ENCODE results near the gene DNASE2B. TPM values are rescaled to one million over a fixed set of nuclear protein-coding genes. Genes with fewer than 3 reads are reported as not detected.

Gene DNASE2B
- total RNA-seq, 1 donor from 2014 or later, result 0.26 TPM

GRCh38 chr1:84352298-84353106, 45.8 kb upstream of the DNASE2B start:
- H3K4me1 Mint-ChIP-seq (ENCODE audit: low read depth), result peaks cover 3% of the 10 kb centered on the region
- peaks cover 15% of the 10 kb centered on the region for H3K36me3 Mint-ChIP-seq (ENCODE audit: insufficient read depth)
- H3K9me3 Mint-ChIP-seq (ENCODE audit: low read depth), result peaks cover 7% of the 10 kb centered on the region
- H3K4me3 Mint-ChIP-seq (ENCODE audit: low read depth), result no peak overlapping the region
- no peaks in the 10 kb centered on the region for H3K27me3 Mint-ChIP-seq
- H3K27ac Mint-ChIP-seq, result no peak overlapping the region
- DNase-seq (ENCODE audit: low spot score, unreplicated experiment), result no peak
- TF ChIP-seq, protein P1, sequence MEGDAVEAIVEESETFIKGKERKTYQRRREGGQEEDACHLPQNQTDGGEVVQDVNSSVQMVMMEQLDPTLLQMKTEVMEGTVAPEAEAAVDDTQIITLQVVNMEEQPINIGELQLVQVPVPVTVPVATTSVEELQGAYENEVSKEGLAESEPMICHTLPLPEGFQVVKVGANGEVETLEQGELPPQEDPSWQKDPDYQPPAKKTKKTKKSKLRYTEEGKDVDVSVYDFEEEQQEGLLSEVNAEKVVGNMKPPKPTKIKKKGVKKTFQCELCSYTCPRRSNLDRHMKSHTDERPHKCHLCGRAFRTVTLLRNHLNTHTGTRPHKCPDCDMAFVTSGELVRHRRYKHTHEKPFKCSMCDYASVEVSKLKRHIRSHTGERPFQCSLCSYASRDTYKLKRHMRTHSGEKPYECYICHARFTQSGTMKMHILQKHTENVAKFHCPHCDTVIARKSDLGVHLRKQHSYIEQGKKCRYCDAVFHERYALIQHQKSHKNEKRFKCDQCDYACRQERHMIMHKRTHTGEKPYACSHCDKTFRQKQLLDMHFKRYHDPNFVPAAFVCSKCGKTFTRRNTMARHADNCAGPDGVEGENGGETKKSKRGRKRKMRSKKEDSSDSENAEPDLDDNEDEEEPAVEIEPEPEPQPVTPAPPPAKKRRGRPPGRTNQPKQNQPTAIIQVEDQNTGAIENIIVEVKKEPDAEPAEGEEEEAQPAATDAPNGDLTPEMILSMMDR (IDR thresholded peaks at IDR 0.05; ENCODE audit: unreplicated experiment), result no peak

- H3K4me1 Mint-ChIP-seq (ENCODE audit: low read depth), result peaks cover 3% of the 10 kb centered on the region
- no peak overlapping the region for H3K27ac Mint-ChIP-seq
- H3K36me3 Mint-ChIP-seq (ENCODE audit: insufficient read depth), result peaks cover 17% of the 10 kb centered on the region
- no peak for DNase-seq (ENCODE audit: low spot score, unreplicated experiment)
- TF ChIP-seq, protein P1 (IDR thresholded peaks at IDR 0.05; ENCODE audit: unreplicated experiment), result no peak
- no peak overlapping the region for H3K4me3 Mint-ChIP-seq (ENCODE audit: low read depth)
- peaks cover 10% of the 10 kb centered on the region for H3K9me3 Mint-ChIP-seq (ENCODE audit: low read depth)
- H3K27me3 Mint-ChIP-seq, result no peaks in the 10 kb centered on the region
Measured at GRCh38 chr1:84353695-84354094, 44.6 kb upstream of the DNASE2B start.

- DNase-seq (ENCODE audit: low spot score, unreplicated experiment), result no peak
- Mint-ChIP-seq H3K4me3 (ENCODE audit: low read depth) (no peak overlapping the region), H3K27me3 (no peaks in the 10 kb centered on the region), H3K9me3 (ENCODE audit: low read depth) (peaks cover 10% of the 10 kb centered on the region), H3K27ac (no peak overlapping the region), H3K4me1 (ENCODE audit: low read depth) (peaks cover 3% of the 10 kb centered on the region), H3K36me3 (ENCODE audit: insufficient read depth) (peaks cover 14% of the 10 kb centered on the region)
- TF ChIP-seq, protein P1 (IDR thresholded peaks at IDR 0.05; ENCODE audit: unreplicated experiment), result no peak
Measured at GRCh38 chr1:84355556-84355955, 42.7 kb upstream of the DNASE2B start.

DNA sequence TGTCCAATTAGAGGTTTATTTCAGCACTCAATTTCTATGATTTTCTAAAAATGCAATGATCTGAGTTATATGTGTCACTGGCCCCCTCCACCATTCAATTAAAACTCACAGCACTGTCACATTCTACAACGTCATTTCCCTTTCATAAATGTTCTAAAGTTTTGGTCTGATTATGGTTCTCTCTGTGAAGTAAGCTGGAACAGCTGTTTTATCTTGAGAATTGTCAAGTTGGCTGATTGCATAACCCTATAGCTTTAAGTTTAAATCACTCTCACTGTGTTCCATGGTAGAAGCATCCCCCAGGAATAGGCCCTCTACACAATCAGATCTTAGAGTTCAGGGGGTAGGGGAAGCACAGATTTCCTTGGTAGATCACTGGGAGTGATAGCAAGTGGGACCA, 41.4 kb upstream of the DNASE2B start:
- Mint-ChIP-seq H3K27ac (no peak overlapping the region), H3K4me1 (ENCODE audit: low read depth) (peaks cover 3% of the 10 kb centered on the region), H3K9me3 (ENCODE audit: low read depth) (peaks cover 17% of the 10 kb centered on the region), H3K4me3 (ENCODE audit: low read depth) (no peak overlapping the region), H3K27me3 (no peaks in the 10 kb centered on the region), H3K36me3 (ENCODE audit: insufficient read depth) (peaks cover 8% of the 10 kb centered on the region)
- no peak for DNase-seq (ENCODE audit: low spot score, unreplicated experiment)
- TF ChIP-seq, protein P1 (IDR thresholded peaks at IDR 0.05; ENCODE audit: unreplicated experiment), result no peak

GRCh38 chr1:84358695-84359094, 39.6 kb upstream of the DNASE2B start:
- H3K27ac Mint-ChIP-seq, result no peak overlapping the region

More at GRCh38 chr1:84358695-84359094, 39.6 kb upstream of the DNASE2B start:
- H3K4me3 Mint-ChIP-seq (ENCODE audit: low read depth), result no peak overlapping the region
- H3K4me1 Mint-ChIP-seq (ENCODE audit: low read depth), result peaks cover 3% of the 10 kb centered on the region
- DNase-seq (ENCODE audit: low spot score, unreplicated experiment), result no peak
- peaks cover 17% of the 10 kb centered on the region for H3K9me3 Mint-ChIP-seq (ENCODE audit: low read depth)
- peaks cover 4% of the 10 kb centered on the region for H3K36me3 Mint-ChIP-seq (ENCODE audit: insufficient read depth)
- TF ChIP-seq, protein P1 (IDR thresholded peaks at IDR 0.05; ENCODE audit: unreplicated experiment), result no peak
- H3K27me3 Mint-ChIP-seq, result no peaks in the 10 kb centered on the region

All from progenitor cell of endocrine pancreas (in vitro differentiated cells).